Activated T-helper 1 cell treated with anti-CD3 and anti-CD28 coated beads, Interleukin-12 subunit alpha, Interleukin-12 subunit beta, Interleukin-2, Interleukin-4 antibody, amounts not matched to agents 30 ng/mL and 10 ng/mL and 1 ng/mL, durations not matched to agents 14 hours and 24 hours and 36 hours (primary cell): ENCODE results near the gene CABLES1. TPM values are rescaled to one million over a fixed set of nuclear protein-coding genes. Genes with fewer than 3 reads are reported as not detected.

ENCODE experiments used
- DNase-seq: peaks from one replicate; pipeline ENCODE4 v3.0.0; 2021; ENCODE audit warnings: low spot score
- H3K27ac Mint-ChIP-seq: one replicate; pipeline ENCODE4 v1.8.0; 2021; ENCODE audit warnings: mild to moderate bottlenecking, mixed read lengths
- H3K27me3 Mint-ChIP-seq: one replicate; pipeline ENCODE4 v1.8.0; 2022; ENCODE audit warnings: mild to moderate bottlenecking, moderate library complexity, mixed read lengths; ENCODE audit not compliant: insufficient read depth
- H3K36me3 Mint-ChIP-seq: one replicate; pipeline ENCODE4 v1.8.0; 2021; ENCODE audit warnings: low read depth, mixed read lengths
- H3K4me1 Mint-ChIP-seq: one replicate; pipeline ENCODE4 v1.8.0; 2021; ENCODE audit warnings: low read depth, mixed read lengths
- H3K4me3 Mint-ChIP-seq: one replicate; pipeline ENCODE4 v1.8.0; 2021; ENCODE audit warnings: mild to moderate bottlenecking, moderate library complexity, mixed read lengths
- H3K9me3 Mint-ChIP-seq: one replicate; pipeline ENCODE4 v1.8.0; 2021; ENCODE audit warnings: mixed read lengths
- intact Hi-C: fragments of 100-400 bp; cut with micrococcal nuclease; formaldehyde crosslinking; loops from one replicate; pipeline ENCODE4 v1.15.1; 2024
- total RNA-seq: library from RNA; stranded (reverse); gene quantifications from 2 replicates; pipeline ENCODE4 v1.2.3, GENCODE V29; 2022

CABLES1 gene
- total RNA-seq, 1 donor from 2014 or later: 3.2 TPM

DNA sequence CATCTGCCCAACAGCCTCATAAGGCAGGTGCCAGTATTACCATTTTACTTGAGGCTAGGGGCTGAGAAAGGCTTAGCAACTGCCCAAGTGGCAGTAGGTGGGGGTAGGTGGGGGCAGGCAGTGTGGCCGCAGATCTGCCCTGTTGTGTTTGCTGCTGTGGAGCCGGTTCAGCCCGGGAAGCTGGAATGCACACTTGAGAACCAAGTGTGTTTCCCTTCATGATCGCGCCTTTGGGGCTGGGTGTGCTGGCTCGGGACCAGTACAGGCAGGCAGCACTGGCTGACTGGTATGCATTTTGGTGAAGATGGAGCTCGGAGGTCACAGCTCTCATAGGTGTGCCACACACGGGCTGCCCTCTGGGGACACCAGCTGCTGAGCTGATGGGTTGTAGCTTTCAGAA is 85.1 kb downstream of the CABLES1 start:
- no peak for DNase-seq
- intact Hi-C loops: no loop called here
- Mint-ChIP-seq H3K4me3 (no peak overlapping the region), H3K27ac (no peak overlapping the region), H3K36me3 (no peaks in the 10 kb centered on the region), H3K9me3 (no peaks in the 10 kb centered on the region), H3K27me3 (peaks cover 4% of the 10 kb centered on the region), H3K4me1 (peaks cover 4% of the 10 kb centered on the region)

DNA sequence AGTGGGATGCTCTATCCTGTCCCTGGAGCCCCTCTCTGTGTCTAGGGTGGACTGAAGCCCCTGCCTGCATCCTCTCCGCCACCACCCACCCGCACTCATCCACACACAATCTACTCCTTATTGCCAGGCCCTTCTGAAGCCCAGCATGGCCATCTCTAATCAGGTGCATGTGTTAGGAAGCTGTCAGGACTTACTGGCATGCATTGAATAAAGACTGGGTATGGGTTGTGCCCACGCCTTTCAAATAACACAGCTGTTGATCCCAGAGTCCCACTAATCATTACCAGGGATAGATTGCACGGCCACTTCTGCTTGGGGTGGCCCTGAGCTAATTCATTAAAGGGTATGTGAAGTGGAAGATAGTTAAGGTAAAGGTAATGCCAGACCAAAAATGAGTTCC is 88.4 kb downstream of the CABLES1 start:
- Mint-ChIP-seq H3K4me1 (peaks cover 26% of the 10 kb centered on the region), H3K27ac (no peak overlapping the region), H3K27me3 (peaks cover 4% of the 10 kb centered on the region), H3K36me3 (no peaks in the 10 kb centered on the region), H3K9me3 (no peaks in the 10 kb centered on the region), H3K4me3 (no peak overlapping the region)
- intact Hi-C loops: no loop called here
- no peak for DNase-seq

DNA sequence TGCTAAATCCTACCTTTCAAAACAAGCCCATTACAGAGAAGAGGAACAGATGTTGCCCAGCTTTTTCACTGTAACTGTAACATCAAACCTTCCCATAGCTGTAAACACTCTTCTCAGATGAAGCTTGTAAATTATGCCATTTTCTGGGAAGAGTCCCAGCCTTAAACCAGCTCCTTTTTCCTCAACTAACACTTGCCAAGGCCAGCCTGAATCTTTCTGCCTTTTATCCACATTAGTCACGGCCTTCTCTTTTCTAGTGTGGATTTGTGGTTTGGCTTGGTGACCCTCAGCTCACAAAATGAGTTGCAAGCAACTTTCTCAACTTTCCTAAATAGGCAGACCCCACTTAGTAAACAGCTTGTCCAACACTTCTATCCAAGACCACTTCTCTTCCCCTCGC is 90.2 kb downstream of the CABLES1 start:
- Mint-ChIP-seq H3K4me1 (peaks cover 37% of the 10 kb centered on the region), H3K36me3 (no peaks in the 10 kb centered on the region), H3K27ac (no peak overlapping the region), H3K4me3 (no peak overlapping the region), H3K27me3 (peaks cover 2% of the 10 kb centered on the region), H3K9me3 (no peaks in the 10 kb centered on the region)
- DNase-seq: no peak
- intact Hi-C loops: no loop called here

DNA sequence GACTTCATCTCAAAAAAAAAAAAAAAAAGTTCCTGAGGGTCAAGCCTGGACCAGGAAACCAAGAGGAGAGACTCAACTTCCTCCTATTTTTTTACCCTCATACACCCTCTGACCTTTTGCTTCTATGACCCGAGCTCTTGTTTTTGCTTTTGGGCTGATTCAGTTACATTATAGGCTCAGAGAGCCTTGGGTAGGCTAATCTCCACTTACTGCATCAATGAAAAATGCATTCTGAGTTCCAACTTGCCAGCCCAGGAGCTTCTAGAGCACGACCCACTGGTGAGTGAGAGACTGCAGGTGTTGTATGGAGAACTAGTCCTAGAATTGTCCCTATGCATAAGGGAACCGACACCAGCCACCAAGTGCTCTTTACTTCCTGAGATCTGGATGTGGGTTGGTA is 91.1 kb downstream of the CABLES1 start:
- Mint-ChIP-seq H3K36me3 (peaks cover under 1% of the 10 kb centered on the region), H3K27me3 (no peaks in the 10 kb centered on the region), H3K27ac (no peak overlapping the region), H3K9me3 (peaks cover 2% of the 10 kb centered on the region), H3K4me3 (no peak overlapping the region), H3K4me1 (peaks cover 43% of the 10 kb centered on the region)
- DNase-seq: no peak
- intact Hi-C loops: no loop called here

DNA sequence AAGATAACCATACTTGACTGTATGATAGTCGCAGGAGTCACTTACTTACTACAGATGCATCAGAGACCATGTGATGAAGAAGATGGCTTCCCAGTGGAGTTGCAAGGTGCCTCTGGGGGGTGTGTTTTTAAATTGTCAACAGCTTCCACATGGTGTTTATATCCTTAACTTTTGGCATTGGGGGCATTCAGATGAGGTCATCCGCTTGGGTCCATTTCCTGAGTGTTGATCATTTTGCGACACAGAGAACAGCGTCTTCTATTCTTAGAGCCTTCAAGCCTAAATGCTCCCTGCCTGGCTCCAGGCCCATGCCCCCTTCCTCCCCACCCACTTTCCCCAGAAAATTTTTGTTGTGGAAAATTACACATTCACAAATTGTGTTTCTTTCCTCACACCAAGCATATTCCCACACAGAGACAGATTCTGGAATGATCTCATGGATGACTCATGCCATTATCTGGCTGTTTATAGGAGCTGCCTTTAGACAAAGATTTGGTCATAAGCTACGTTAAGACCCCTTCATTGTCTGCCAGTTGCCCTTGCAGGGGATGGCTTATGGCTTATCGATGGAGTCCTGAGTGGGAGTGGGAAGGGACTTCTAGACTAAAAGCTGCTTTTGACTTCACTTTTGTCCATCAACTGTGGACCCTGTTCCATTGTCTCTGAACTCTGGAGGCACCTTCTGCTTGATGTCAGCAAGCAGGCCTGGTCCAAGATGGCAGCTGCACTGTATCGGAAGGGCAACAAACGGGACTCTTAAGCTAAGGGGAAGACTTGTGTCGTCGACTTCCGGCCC is 91.8 kb downstream of the CABLES1 start:
- Mint-ChIP-seq H3K36me3 (peaks cover 4% of the 10 kb centered on the region), H3K4me1 (peaks cover 49% of the 10 kb centered on the region), H3K9me3 (peaks cover 5% of the 10 kb centered on the region), H3K4me3 (no peak overlapping the region), H3K27ac (no peak overlapping the region), H3K27me3 (no peaks in the 10 kb centered on the region)
- intact Hi-C loops: no loop called here
- DNase-seq: no peak

DNA sequence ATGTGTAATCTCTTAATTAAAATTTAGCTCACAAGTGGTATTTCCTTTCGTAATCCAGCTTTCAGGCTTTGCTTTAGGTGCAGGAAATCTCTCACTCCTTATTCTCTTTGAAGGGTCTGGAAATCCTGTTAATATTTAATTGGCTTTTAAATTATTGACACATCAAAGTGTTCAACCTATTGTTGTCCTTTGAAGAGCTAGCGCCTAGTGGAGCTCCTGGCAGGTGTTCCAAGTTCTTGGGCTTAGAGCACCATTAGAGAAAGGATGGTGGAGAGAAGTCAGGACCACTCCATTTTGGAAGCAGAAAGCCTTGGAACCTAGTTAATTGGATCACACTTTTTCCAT is 92.4 kb downstream of the CABLES1 start:
- Mint-ChIP-seq H3K36me3 (peaks cover 4% of the 10 kb centered on the region), H3K4me3 (no peak overlapping the region), H3K4me1 (peaks cover 55% of the 10 kb centered on the region), H3K27ac (no peak overlapping the region), H3K9me3 (peaks cover 5% of the 10 kb centered on the region), H3K27me3 (peaks cover 3% of the 10 kb centered on the region)
- no peak for DNase-seq
- intact Hi-C loops: no loop called here

DNA sequence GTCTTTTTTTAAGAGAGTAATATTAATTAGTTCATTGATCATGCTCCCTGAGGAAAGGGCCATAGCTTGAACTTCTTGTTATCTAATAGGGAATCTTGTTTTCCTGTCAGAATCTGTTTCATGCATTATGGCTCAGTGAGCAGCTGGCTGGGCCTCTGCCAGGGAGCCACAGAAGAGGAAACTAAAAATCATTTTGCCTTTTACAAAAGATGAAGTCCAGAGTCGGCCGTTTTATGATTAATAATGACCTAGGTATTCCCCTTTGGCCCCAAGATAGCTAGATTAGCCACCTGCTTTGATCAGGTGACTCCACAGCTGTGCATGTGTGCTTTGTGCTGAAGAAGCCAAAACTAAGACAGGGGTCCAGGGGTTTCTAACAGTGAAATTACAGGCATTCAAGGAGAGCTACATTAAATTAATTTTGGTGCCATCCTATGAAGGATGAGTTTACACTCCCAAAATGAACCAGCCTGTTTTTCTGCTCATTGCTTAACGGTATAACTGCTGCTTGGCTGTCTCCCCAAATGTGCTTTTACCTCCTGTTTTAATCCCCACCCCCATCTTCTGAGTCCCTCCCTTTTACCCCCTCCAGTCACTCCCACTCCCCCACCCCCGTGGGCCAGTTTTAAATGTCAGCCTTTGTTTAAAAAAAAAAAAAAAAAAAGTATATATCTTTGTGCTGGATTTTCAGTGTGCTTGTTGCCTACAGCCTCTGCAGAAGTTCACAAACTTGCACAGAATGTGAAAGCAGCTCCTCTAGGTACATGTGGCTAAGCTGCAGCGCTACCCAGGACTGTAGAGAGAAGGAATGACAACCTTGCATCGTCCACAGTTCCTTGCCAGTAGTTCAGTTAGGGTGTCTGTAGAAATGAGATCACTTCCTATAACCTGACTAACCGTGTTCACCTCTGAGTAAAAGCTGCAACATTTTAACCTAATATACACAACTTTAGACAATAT is 93.1 kb downstream of the CABLES1 start:
- Mint-ChIP-seq H3K9me3 (peaks cover 5% of the 10 kb centered on the region), H3K27ac (peak overlapping the region; percentile 86), H3K36me3 (peaks cover 4% of the 10 kb centered on the region), H3K4me1 (peaks cover 58% of the 10 kb centered on the region), H3K4me3 (peak overlapping the region; percentile 48), H3K27me3 (peaks cover 4% of the 10 kb centered on the region)
- peak; percentile 34 for DNase-seq
- intact Hi-C loops: no loop called here

DNA sequence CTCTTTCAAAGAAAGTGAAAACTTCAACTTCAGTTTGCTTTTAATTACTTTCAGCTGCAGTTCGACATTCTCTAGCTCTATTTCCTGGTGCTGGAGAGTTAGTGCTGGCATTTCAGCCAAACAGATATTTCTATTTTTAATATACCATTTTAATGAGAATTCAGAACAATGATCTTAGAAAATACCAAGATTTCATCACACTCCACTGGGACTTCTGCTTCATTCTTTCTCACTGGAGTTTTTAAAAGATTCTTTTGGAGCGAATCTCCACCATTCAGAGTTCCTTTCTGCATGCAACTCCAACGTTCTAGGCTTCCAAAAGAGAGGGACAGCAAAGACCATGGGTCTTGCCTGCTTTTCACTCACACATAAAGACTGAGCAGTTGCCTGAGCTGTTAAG is 94.2 kb downstream of the CABLES1 start:
- peak overlapping the region; percentile 21 for H3K4me3 Mint-ChIP-seq
- H3K4me1 Mint-ChIP-seq: peaks cover 62% of the 10 kb centered on the region
- intact Hi-C loops: no loop called here
- peaks cover 5% of the 10 kb centered on the region for H3K9me3 Mint-ChIP-seq
- peaks cover 4% of the 10 kb centered on the region for H3K36me3 Mint-ChIP-seq
- peak overlapping the region; percentile 38 for H3K27ac Mint-ChIP-seq
- H3K27me3 Mint-ChIP-seq: peaks cover 6% of the 10 kb centered on the region
- no peak for DNase-seq

DNA sequence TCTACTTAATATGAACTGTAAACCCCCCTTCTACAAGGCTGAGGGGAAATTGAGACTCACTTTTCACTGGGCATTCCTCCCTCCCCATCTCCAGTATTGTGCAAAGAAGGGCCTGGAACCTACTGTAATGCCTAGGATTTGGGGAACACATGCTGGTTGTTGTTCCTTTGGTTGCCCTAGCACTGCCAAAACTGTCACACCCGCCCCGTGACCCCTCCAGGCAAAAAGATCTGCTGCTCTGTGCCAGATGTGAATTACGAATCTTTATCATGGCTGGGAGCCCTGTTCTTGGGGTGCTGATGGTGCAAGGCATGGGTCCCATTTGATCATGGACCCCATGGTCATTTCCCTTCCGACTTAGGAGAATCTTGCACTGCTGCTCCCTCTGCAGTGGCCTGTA is 95.4 kb downstream of the CABLES1 start:
- no peak for DNase-seq
- Mint-ChIP-seq H3K4me3 (peak overlapping the region; percentile 38), H3K27ac (peak overlapping the region; percentile 81), H3K36me3 (peaks cover 4% of the 10 kb centered on the region), H3K27me3 (peaks cover 6% of the 10 kb centered on the region), H3K4me1 (peaks cover 65% of the 10 kb centered on the region), H3K9me3 (peaks cover 5% of the 10 kb centered on the region)
- intact Hi-C loops: loop anchor here (1.0 to 10.0 kb wide), 11 partner anchors 21 to 784 kb away; partner anchors contain the start of genes CABLES1, NPC1, RBBP8 and RIOK3

DNA sequence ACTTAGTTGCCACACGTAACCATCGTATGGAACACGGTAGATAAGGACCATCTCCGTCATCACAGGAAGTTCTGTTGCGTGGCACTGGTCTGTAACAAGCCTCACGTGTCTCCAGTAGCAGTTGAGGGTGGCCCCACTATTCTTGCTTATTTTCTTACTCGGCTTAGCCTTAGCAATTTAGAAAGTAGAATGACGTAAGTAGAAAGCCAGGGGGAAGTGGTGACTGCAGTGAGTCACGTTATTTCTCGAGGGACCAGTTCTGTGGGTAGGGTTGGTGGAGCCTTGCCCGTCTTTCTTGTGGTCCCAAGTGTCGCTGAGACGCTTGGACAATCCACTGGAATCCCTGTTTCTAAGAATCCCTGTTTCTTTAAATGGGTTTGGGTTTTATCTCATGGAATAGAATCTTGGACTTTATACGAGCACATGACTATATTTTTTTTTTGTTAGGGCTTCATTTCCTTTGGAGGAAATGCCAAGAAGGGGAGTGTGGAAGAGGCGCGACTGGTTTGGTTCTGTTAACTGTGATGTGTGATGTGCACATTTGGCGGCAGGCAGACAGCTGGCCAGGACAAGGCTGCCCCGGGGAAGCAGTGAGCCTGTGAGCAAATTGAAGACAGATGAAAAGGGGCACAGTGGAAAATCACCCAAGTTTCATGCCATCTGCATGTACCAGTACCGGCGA is 96.2 kb downstream of the CABLES1 start:
- DNase-seq: peak; percentile 80
- intact Hi-C loops: loop anchor here (1.0 to 10.0 kb wide), 11 partner anchors 22 to 783 kb away; partner anchors contain the start of genes CABLES1, NPC1, RBBP8 and RIOK3
- Mint-ChIP-seq H3K4me1 (peaks cover 64% of the 10 kb centered on the region), H3K36me3 (peaks cover 4% of the 10 kb centered on the region), H3K27ac (peak overlapping the region; percentile 89), H3K27me3 (peaks cover 8% of the 10 kb centered on the region), H3K4me3 (peak overlapping the region; percentile 72), H3K9me3 (peaks cover 5% of the 10 kb centered on the region)

DNA sequence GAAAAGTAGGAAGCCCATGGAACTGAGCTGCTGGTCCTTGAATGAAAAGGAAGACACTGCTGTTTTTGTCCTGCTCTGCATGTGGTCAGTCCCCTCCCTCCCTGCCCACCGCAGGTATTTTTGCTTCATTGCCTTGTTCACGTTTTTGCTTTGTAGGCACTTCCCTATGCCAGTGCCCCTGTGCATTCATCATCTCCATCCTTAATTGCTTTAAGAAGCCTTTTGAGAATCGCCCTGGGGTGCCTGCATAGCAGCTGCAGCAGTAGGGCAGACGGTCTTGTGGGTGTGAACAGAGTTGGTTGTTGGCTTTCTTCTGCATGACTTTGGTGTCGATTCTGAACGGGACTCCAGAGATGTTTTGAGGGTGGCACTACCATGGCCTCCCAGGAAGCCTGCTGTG is 97.0 kb downstream of the CABLES1 start:
- Mint-ChIP-seq H3K27ac (peak overlapping the region; percentile 22), H3K36me3 (peaks cover 4% of the 10 kb centered on the region), H3K4me3 (no peak overlapping the region), H3K4me1 (peaks cover 59% of the 10 kb centered on the region), H3K27me3 (peaks cover 8% of the 10 kb centered on the region), H3K9me3 (peaks cover 5% of the 10 kb centered on the region)
- no peak for DNase-seq
- intact Hi-C loops: loop anchor here (5.0 to 10.0 kb wide), 5 partner anchors 145 to 782 kb away; partner anchors contain the start of genes NPC1 and TTC39C

DNA sequence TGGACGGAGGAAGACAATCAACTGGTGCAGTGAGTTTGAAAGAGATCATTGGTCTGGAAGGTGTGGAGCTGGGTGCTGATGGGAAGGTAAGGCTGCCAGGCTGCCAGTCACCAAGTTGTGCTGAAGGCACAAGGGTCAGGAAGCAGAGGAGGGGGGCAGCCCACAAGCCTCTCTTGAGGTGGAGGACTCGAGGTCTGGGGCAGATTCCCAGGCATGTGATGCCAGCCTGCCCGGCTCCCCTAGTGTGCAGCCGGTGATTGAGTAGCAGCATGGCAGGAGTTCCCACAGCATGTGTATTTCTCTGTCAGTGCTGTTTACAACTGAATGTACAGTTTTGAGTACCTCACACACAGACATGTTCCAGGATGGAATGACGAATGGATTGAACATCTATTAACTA is 99.3 kb downstream of the CABLES1 start:
- Mint-ChIP-seq H3K36me3 (peaks cover 11% of the 10 kb centered on the region), H3K4me1 (peaks cover 65% of the 10 kb centered on the region), H3K27me3 (peaks cover 8% of the 10 kb centered on the region), H3K27ac (no peak overlapping the region), H3K4me3 (no peak overlapping the region), H3K9me3 (peaks cover 5% of the 10 kb centered on the region)
- intact Hi-C loops: loop anchor here (5.0 to 10.0 kb wide), 5 partner anchors 143 to 780 kb away; partner anchors contain the start of genes NPC1 and TTC39C
- DNase-seq: no peak
